Cardiac septum (tissue), 1 donor: Measurements from ENCODE around the gene PLA2G4B. TPM values are rescaled to one million over a fixed set of nuclear protein-coding genes. Genes with fewer than 3 reads are reported as not detected.
A peak's percentile ranks its signal among the peaks of the same experiment; 100 is the strongest.

ENCODE experiments used
- DNase-seq: peaks from one replicate; pipeline ENCODE4 v3.0.0-alpha.2; 2020; ENCODE audit warnings: low spot score
- intact Hi-C: fragments of 100-400 bp; cut with DNase I; formaldehyde crosslinking; loops from one replicate; pipeline ENCODE4 v1.14.0; 2022
- total RNA-seq: library from RNA; stranded (reverse); fragmentation: NEBNext Ultra II Directional; extraction: Animal tissue kit (Norgen Biotek cat#: 25700); gene quantifications from one replicate; pipeline ENCODE4 v1.2.1, GENCODE V29; 2021
- donor health status: DM: no; HTN: no; CAD: no.

The PLA2G4B gene
- total RNA-seq, 1 donor from 2014 or later = 3.4 TPM

- intact Hi-C loops = no loop called here
- DNase-seq = peak; percentile 41
Measured at GRCh38 chr15:41805711-41806110, 32.9 kb upstream of the PLA2G4B start.

- intact Hi-C loops = no loop called here
- DNase-seq = no peak
Measured at GRCh38 chr15:41806291-41807181, 32.1 kb upstream of the PLA2G4B start.

- intact Hi-C loops = no loop called here
- DNase-seq = no peak
Measured at GRCh38 chr15:41809121-41809520, 29.5 kb upstream of the PLA2G4B start.

GRCh38 chr15:41809526-41810220 lies 29.0 kb upstream of the PLA2G4B start:
- intact Hi-C loops = loop anchor here (5.0 to 10.0 kb wide), 3 partner anchors 115 to 252 kb away; partner anchors contain the start of gene TYRO3
- DNase-seq = no peak

- intact Hi-C loops = loop anchor here (1.0 to 10.0 kb wide), 4 partner anchors 37 to 254 kb away; partner anchors contain the start of genes MAPKBP1 and TYRO3
- DNase-seq = no peak
Measured at GRCh38 chr15:41810651-41811431, 27.8 kb upstream of the PLA2G4B start.

- peak; percentile 91 for DNase-seq
- intact Hi-C loops = loop anchor here (1.0 to 10.0 kb wide), 4 partner anchors 37 to 254 kb away; partner anchors contain the start of genes MAPKBP1 and TYRO3
Measured at GRCh38 chr15:41811432-41812195, 27.0 kb upstream of the PLA2G4B start.

GRCh38 chr15:41812820-41813375 lies 25.7 kb upstream of the PLA2G4B start:
- intact Hi-C loops = loop anchor here (5.0 to 10.0 kb wide), 3 partner anchors 118 to 256 kb away; partner anchors contain the start of gene TYRO3
- no peak for DNase-seq

- intact Hi-C loops = loop anchor here (5.0 to 10.0 kb wide), 3 partner anchors 119 to 256 kb away; partner anchors contain the start of gene TYRO3
- no peak for DNase-seq
Measured at GRCh38 chr15:41813426-41813825, 25.2 kb upstream of the PLA2G4B start.

- DNase-seq = no peak
- intact Hi-C loops = loop anchor here (5.0 to 10.0 kb wide), 3 partner anchors 120 to 257 kb away; partner anchors contain the start of gene TYRO3
Measured at GRCh38 chr15:41814534-41814933, 24.1 kb upstream of the PLA2G4B start.

GRCh38 chr15:41816788-41817187 lies 21.9 kb upstream of the PLA2G4B start:
- intact Hi-C loops = loop anchor here (10.0 kb wide), 2 partner anchors 122 to 212 kb away; no protein-coding TSS in a partner anchor
- no peak for DNase-seq

GRCh38 chr15:41817327-41817726 lies 21.3 kb upstream of the PLA2G4B start:
- no peak for DNase-seq
- intact Hi-C loops = loop anchor here (10.0 kb wide), 2 partner anchors 123 to 213 kb away; no protein-coding TSS in a partner anchor

GRCh38 chr15:41817781-41818180 lies 20.9 kb upstream of the PLA2G4B start:
- intact Hi-C loops = loop anchor here (10.0 kb wide), 2 partner anchors 123 to 213 kb away; no protein-coding TSS in a partner anchor
- DNase-seq = no peak

- DNase-seq = no peak
- intact Hi-C loops = loop anchor here (10.0 kb wide), 2 partner anchors 125 to 215 kb away; no protein-coding TSS in a partner anchor
Measured at GRCh38 chr15:41819455-41820050, 19.1 kb upstream of the PLA2G4B start.

GRCh38 chr15:41820791-41821423 lies 17.7 kb upstream of the PLA2G4B start:
- intact Hi-C loops = no loop called here
- DNase-seq = no peak

GRCh38 chr15:41821831-41822230 lies 16.8 kb upstream of the PLA2G4B start:
- DNase-seq = no peak
- intact Hi-C loops = no loop called here

GRCh38 chr15:41822471-41822870 lies 16.2 kb upstream of the PLA2G4B start:
- intact Hi-C loops = no loop called here
- no peak for DNase-seq

- intact Hi-C loops = no loop called here
- DNase-seq = no peak
Measured at GRCh38 chr15:41822957-41823356, 15.7 kb upstream of the PLA2G4B start.
